ENCODE data around the gene LGR4. TPM values are rescaled to one million over a fixed set of nuclear protein-coding genes. Genes with fewer than 3 reads are reported as not detected.

The LGR4 gene
- total RNA-seq, 1 experiment from 2014 or later, result 99.2 TPM

GRCh38 chr11:27371489-27371888 lies 101.1 kb downstream of the LGR4 start:
- no peaks in the 10 kb centered on the region for H4K20me1 ChIP-seq (ENCODE audit: control insufficient read depth, insufficient read depth, insufficient read length)
- H3K14ac ChIP-seq (ENCODE audit: insufficient read depth, low read length), result no peak overlapping the region
- no peaks in the 10 kb centered on the region for H3K79me1 ChIP-seq (ENCODE audit: insufficient read depth, low read depth, low read length, poor library complexity, severe bottlenecking)
- H3K56ac ChIP-seq (ENCODE audit: insufficient read length, low read depth, low read length), result no peak overlapping the region
- H3K4ac ChIP-seq (ENCODE audit: low read depth, low read length), result no peak overlapping the region
- no peaks in the 10 kb centered on the region for H3K79me2 ChIP-seq (ENCODE audit: insufficient read depth, low read length)
- Mint-ChIP-seq H3K4me3 (no peak overlapping the region), H3K4me1 (peaks cover 3% of the 10 kb centered on the region in 2 experiments; a peak in 2 of 4 replicates), H3K9me3 (no peaks in the 10 kb centered on the region), H3K27me3 (ENCODE audit: low read depth) (no peaks in the 10 kb centered on the region), H3K36me3 (ENCODE audit: insufficient read depth in 1 of 3, low read depth in 3 of 3) (peaks cover 8 to 78% (median 71%) of the 10 kb centered on the region in 3 experiments; a peak in 6 of 7 replicates), H3K27ac (peak overlapping the region in 1 of 3 experiments; percentile 11; a peak in 1 of 7 replicates)
- no peak for DNase-seq
- H2AFZ ChIP-seq (ENCODE audit: low read length), result no peak overlapping the region
- H2BK15ac ChIP-seq (ENCODE audit: low read depth, low read length), result no peak overlapping the region
- H3K23me2 ChIP-seq (ENCODE audit: insufficient read length, low read depth, low read length, poor library complexity, severe bottlenecking), result no peaks in the 10 kb centered on the region
- no peak overlapping the region for H3K9ac ChIP-seq (ENCODE audit: extremely low read depth, insufficient read length, low read length)
- no peak overlapping the region for H2BK120ac ChIP-seq (ENCODE audit: low read depth, low read length, poor library complexity, severe bottlenecking)
- no peaks in the 10 kb centered on the region for H3K9me3 ChIP-seq (ENCODE audit: control insufficient read depth, low read depth, low read length)
- no peaks in the 10 kb centered on the region for H3K4me1 ChIP-seq (ENCODE audit: insufficient read depth, low read length)
- H2BK5ac ChIP-seq (ENCODE audit: insufficient read length, low read length), result no peak overlapping the region
- TF ChIP-seq CTCF (conservative IDR thresholded peaks at IDR 0.05), result no peak
- H3K23ac ChIP-seq (ENCODE audit: insufficient read length, low read depth, low read length), result no peak overlapping the region
- no peaks in the 10 kb centered on the region for H3K27me3 ChIP-seq (ENCODE audit: insufficient read depth, low read length)
- H3K18ac ChIP-seq (ENCODE audit: insufficient read length, low read depth, low read length), result no peak overlapping the region
- H2BK12ac ChIP-seq (ENCODE audit: insufficient read length, low read depth, low read length), result no peak overlapping the region
- H4K91ac ChIP-seq (ENCODE audit: insufficient read length, low read depth, low read length), result no peak overlapping the region
- no peak overlapping the region for H4K8ac ChIP-seq (replicated peaks; ENCODE audit: insufficient read length, low read depth, low read length)
- no peak overlapping the region for H2AK5ac ChIP-seq (ENCODE audit: insufficient read length, low read length)
- H3T11ph ChIP-seq (ENCODE audit: low read length), result no peak overlapping the region
- no peak overlapping the region for H4K5ac ChIP-seq (ENCODE audit: insufficient read length, low read depth, low read length)
- no peak overlapping the region for H2BK20ac ChIP-seq (ENCODE audit: low read depth, low read length, poor library complexity, severe bottlenecking)
- no peak overlapping the region for H3K27ac ChIP-seq (ENCODE audit: insufficient read length, low read depth, low read length)
- H3K4me2 ChIP-seq (ENCODE audit: insufficient read depth, insufficient read length, low read length), result no peak overlapping the region

All from H9 (cell line).